ENCODE measurements around the gene TRPM8. TPM values are rescaled to one million over a fixed set of nuclear protein-coding genes. Genes with fewer than 3 reads are reported as not detected.

The TRPM8 gene
- total RNA-seq, 2 donors from 2014 or later, result not detected

DNA sequence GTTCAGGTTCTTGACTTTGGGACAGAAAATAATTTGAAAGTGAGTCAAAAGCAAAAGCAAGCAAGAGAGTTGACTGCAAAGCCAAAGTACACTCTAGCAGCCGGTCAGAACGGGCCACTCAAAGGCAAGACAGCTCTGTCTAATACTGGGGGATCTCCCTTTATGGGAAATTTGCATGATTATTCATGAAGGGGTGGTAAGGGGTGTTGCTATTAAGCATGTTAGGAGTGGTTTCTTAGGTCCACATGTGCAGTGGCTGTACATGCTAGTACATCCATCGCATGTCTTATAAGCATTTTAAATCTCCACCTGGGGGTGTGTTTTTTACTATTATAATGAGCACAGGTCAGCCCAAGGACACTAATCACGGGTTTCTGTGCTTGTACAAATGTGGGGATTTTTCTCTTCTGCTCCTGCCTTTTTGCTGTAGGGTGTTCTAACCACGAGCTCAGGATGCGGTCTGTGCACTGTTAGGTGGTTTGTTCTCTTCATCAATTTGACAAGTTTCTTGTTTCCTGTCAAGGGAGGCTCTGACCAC lies 73.2 kb downstream of the TRPM8 start:
- no peak for ATAC-seq (ENCODE audit: insufficient number of reproducible peaks, low FRiP score, low read depth)
- H3K27me3 ChIP-seq (replicated peaks; ENCODE audit: insufficient read depth), result no peaks in the 10 kb centered on the region
- TF ChIP-seq, protein P1, sequence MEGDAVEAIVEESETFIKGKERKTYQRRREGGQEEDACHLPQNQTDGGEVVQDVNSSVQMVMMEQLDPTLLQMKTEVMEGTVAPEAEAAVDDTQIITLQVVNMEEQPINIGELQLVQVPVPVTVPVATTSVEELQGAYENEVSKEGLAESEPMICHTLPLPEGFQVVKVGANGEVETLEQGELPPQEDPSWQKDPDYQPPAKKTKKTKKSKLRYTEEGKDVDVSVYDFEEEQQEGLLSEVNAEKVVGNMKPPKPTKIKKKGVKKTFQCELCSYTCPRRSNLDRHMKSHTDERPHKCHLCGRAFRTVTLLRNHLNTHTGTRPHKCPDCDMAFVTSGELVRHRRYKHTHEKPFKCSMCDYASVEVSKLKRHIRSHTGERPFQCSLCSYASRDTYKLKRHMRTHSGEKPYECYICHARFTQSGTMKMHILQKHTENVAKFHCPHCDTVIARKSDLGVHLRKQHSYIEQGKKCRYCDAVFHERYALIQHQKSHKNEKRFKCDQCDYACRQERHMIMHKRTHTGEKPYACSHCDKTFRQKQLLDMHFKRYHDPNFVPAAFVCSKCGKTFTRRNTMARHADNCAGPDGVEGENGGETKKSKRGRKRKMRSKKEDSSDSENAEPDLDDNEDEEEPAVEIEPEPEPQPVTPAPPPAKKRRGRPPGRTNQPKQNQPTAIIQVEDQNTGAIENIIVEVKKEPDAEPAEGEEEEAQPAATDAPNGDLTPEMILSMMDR (IDR thresholded peaks at IDR 0.05), result no peak

DNA sequence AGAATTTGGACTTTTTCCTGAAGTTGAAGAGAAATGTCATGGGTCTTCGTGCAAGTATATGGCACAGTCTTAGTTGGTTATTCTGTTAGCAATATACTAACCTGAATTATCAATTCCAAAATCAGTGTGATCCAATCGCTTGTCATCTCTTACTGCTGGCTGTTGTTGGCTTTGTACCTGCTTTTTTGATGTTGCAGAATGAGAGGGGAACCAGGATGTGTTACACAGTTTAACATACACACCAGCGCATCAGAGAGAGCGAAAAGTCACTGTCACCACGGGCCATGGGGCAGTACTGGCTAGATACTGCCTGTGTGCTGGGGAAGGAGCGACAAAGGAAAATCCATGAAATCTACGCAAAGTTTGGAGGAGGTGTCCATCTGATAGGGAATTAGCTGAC lies 74.0 kb downstream of the TRPM8 start:
- no peak overlapping the region for H3K27ac ChIP-seq
- ATAC-seq (ENCODE audit: insufficient number of reproducible peaks, low FRiP score, low read depth) (no peak), DNase-seq (ENCODE audit: low spot score) (no peak)
- TF ChIP-seq, protein P1 (IDR thresholded peaks at IDR 0.05), result no peak
- H3K4me1 ChIP-seq (ENCODE audit: control insufficient read depth in 1 of 2, low read depth in 2 of 2), result no peaks in the 10 kb centered on the region
- H3K27me3 ChIP-seq (replicated peaks; ENCODE audit: insufficient read depth), result no peaks in the 10 kb centered on the region
- no peak overlapping the region for H3K4me3 ChIP-seq
- no peaks in the 10 kb centered on the region for H3K36me3 ChIP-seq
- H3K9me3 ChIP-seq, result no peaks in the 10 kb centered on the region

More for the DNA sequence above, 73.2 kb downstream of the TRPM8 start:
- Histone ChIP-seq H3K4me1 (ENCODE audit: control insufficient read depth in 1 of 2, low read depth in 2 of 2) (no peaks in the 10 kb centered on the region), H3K27ac (no peak overlapping the region), H3K9me3 (no peaks in the 10 kb centered on the region), H3K36me3 (no peaks in the 10 kb centered on the region), H3K4me3 (no peak overlapping the region)
- DNase-seq (ENCODE audit: low spot score), result no peak

DNA sequence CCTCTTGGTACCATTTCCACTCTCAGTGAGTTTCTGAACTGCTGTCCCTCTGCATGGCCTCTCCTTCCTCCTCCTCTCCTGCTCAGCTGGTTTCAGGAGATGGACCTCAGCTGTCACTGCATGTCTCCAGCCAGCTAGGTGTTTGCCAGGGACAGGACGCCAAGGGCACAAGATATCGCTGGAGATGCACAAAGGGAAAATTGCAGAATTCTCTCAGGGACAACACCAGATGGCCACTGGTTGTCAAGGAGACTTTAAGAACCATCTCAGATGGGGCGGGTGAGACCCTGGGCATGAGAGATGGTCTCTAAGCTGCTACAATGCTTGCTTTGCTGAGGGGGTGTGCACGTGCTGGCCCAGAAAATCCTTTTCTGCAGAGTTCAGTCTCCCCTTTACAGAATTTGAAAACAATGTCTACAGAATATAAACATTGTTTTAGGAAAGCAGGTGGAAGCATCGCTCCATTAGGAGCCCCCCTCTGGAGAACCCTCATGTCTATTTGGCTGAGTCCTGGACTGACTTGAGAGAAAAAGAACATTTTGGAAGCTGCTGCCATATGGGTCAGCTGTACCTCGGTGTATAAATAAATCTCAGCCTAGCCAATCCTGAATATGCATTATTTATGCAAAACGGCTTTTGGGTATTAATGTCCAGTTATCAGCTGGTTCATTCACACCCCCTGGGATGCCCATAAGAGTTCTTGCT lies 75.5 kb downstream of the TRPM8 start:
- H3K36me3 ChIP-seq, result no peaks in the 10 kb centered on the region
- no peaks in the 10 kb centered on the region for H3K9me3 ChIP-seq
- H3K27ac ChIP-seq, result no peak overlapping the region
- no peak overlapping the region for H3K4me3 ChIP-seq
- TF ChIP-seq, protein P1 (IDR thresholded peaks at IDR 0.05), result no peak
- DNase-seq (ENCODE audit: low spot score), result no peak
- ATAC-seq (ENCODE audit: insufficient number of reproducible peaks, low FRiP score, low read depth), result no peak
- H3K4me1 ChIP-seq (ENCODE audit: control insufficient read depth in 1 of 2, low read depth in 2 of 2), result no peaks in the 10 kb centered on the region
- no peaks in the 10 kb centered on the region for H3K27me3 ChIP-seq (replicated peaks; ENCODE audit: insufficient read depth)

DNA sequence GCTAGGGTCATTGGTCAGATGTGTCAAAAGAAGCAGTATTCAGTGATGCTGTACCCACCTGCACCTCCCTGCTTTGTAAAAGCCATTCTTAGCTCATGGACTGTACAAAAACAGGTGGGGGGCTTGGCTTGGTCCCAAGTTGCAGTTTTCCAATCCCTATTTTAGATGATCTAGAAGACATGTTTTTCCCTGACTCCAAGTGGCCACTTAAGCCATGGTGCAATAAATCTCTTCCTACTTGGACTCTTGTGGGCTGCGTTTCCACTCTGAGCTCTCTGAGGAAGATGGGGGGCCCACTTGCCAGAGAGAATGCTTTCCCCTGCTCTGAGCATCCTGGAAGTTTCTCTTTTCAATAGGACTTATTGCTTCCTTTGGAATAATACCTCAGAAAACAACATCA lies 76.3 kb downstream of the TRPM8 start:
- Histone ChIP-seq H3K27me3 (replicated peaks; ENCODE audit: insufficient read depth) (no peaks in the 10 kb centered on the region), H3K9me3 (no peaks in the 10 kb centered on the region), H3K4me3 (no peak overlapping the region), H3K27ac (no peak overlapping the region), H3K4me1 (ENCODE audit: control insufficient read depth in 1 of 2, low read depth in 2 of 2) (no peaks in the 10 kb centered on the region), H3K36me3 (no peaks in the 10 kb centered on the region)
- TF ChIP-seq, protein P1 (IDR thresholded peaks at IDR 0.05), result no peak
- DNase-seq (ENCODE audit: low spot score), result no peak
- ATAC-seq (ENCODE audit: insufficient number of reproducible peaks, low FRiP score, low read depth), result no peak

DNA sequence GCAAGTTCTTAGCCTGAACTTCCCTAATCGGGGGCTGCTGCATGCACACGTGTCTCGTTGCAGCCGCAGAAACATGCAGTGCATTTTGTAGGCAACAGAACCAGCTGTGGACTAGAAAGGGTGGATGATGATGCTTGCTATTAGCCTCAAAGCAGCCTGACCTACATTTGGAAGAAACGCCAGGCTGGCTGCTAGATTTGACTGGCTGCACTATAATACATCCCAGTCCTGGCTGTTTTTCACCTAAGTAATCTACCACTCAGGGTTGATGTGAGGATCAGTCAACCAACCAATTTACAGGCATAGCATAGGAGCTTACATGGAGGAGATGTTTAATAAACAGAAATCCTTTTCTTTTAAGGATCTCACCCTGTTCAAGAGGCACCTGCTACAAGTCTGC lies 77.0 kb downstream of the TRPM8 start:
- no peak overlapping the region for H3K27ac ChIP-seq
- no peaks in the 10 kb centered on the region for H3K4me1 ChIP-seq (ENCODE audit: control insufficient read depth in 1 of 2, low read depth in 2 of 2)
- no peaks in the 10 kb centered on the region for H3K9me3 ChIP-seq
- no peak for DNase-seq (ENCODE audit: low spot score)
- H3K4me3 ChIP-seq, result no peak overlapping the region
- H3K36me3 ChIP-seq, result no peaks in the 10 kb centered on the region
- H3K27me3 ChIP-seq (replicated peaks; ENCODE audit: insufficient read depth), result no peaks in the 10 kb centered on the region
- TF ChIP-seq, protein P1 (IDR thresholded peaks at IDR 0.05), result no peak
- ATAC-seq (ENCODE audit: insufficient number of reproducible peaks, low FRiP score, low read depth), result no peak

Measured in thoracic aorta (tissue), 2 donors.